HepG2 (cell line): ENCODE results near the gene STAMBPL1. TPM values are rescaled to one million over a fixed set of nuclear protein-coding genes. Genes with fewer than 3 reads are reported as not detected.

Experiments used
- DNMT3B ChIP-seq: conservative IDR thresholded peaks from 2 replicates; pipeline ENCODE4 v1.6.1; 2016; ENCODE audit warnings: missing biosample characterization, control low read depth
- MAFK ChIP-seq, 2 experiments: IDR thresholded peaks in 1 of 2; conservative IDR thresholded peaks in 1 of 2; 2 replicates each; pipeline ENCODE4 v1.6.1; 2011; ENCODE audit warnings: improper control_type of control experiment in 2 of 2, low read length in 2 of 2
- MEF2D ChIP-seq: sonication (generic); formaldehyde crosslinking; IDR thresholded peaks from 2 replicates; pipeline ENCODE4 v1.5.1; 2020; ENCODE audit warnings: mild to moderate bottlenecking, missing genetic modification reagents
- RAD51 ChIP-seq: fragments of 450-650 bp; IDR thresholded peaks from 2 replicates; pipeline ENCODE4 v1.6.1; 2016; ENCODE audit warnings: borderline replicate concordance
- ZNF230 ChIP-seq: sonication (generic); formaldehyde crosslinking; IDR thresholded peaks from 2 replicates; pipeline ENCODE4 v1.4.0; 2020; ENCODE audit warnings: mild to moderate bottlenecking, missing genetic modification reagents
- ZNF24 ChIP-seq: fragments of 450-650 bp; IDR thresholded peaks from 2 replicates; pipeline ENCODE4 v1.6.1; 2017; ENCODE audit warnings: antibody characterized with exemption, mild to moderate bottlenecking
- ZNF510 ChIP-seq: sonication (generic); formaldehyde crosslinking; IDR thresholded peaks from 2 replicates; pipeline ENCODE4 v1.4.0; 2020; ENCODE audit warnings: low read depth, mild to moderate bottlenecking, missing genetic modification reagents
- ZNF615 ChIP-seq: sonication (generic); formaldehyde crosslinking; IDR thresholded peaks from 2 replicates; pipeline ENCODE4 v1.5.0; 2020; ENCODE audit warnings: mild to moderate bottlenecking, missing genetic modification reagents, borderline replicate concordance
- polyA plus RNA-seq, 8 experiments: library from polyadenylated mRNA; depleted of rRNA in 3 of 8; stranded (reverse) in 7 of 8; unstranded in 1 of 8; fragments of >200 nt; fragmentation: Illumina TruSeq in 4 of 8; extraction: Trizol in 4 of 8; gene quantifications; 2 replicates each; pipeline versions ENCODE4 v1.2.1 to v1.2.3, GENCODE V29; 2011 to 2016; ENCODE audit warnings: low read depth in 4 of 8, missing spikeins in 1 of 8, mixed read lengths in 1 of 8; ENCODE audit not compliant: insufficient read depth in 1 of 8
- total RNA-seq, 5 experiments: library from RNA; depleted of rRNA; stranded (reverse); fragments of >200 nt; fragmentation: Illumina TruSeq; extraction: Trizol; gene quantifications; 2 replicates each; pipeline ENCODE4 v1.2.3, GENCODE V29; 2016; ENCODE audit warnings: low read depth in 1 of 5
- TF ChIP-seq, protein P1 (sequence below): sonication (generic); formaldehyde crosslinking; IDR thresholded peaks from 2 replicates; pipeline ENCODE4 v1.4.0; 2020; ENCODE audit warnings: missing genetic modification reagents, borderline replicate concordance
- TF ChIP-seq, protein P2 (sequence below): sonication (generic); formaldehyde crosslinking; IDR thresholded peaks from 2 replicates; pipeline ENCODE4 v1.4.0; 2020; ENCODE audit warnings: missing genetic modification reagents
- TF ChIP-seq, protein P3 (sequence below), 2 experiments: sonication (generic) in 1 of 2; formaldehyde crosslinking in 1 of 2; IDR thresholded peaks; 2 replicates each; pipeline versions ENCODE4 v1.4.0 to v1.6.1; 2016 to 2020; ENCODE audit warnings: borderline replicate concordance in 1 of 2, low read depth in 1 of 2, mild to moderate bottlenecking in 1 of 2, missing genetic modification reagents in 1 of 2
- TF ChIP-seq, protein P4 (sequence below): IDR thresholded peaks from 2 replicates; pipeline ENCODE4 v1.6.1; 2012; ENCODE audit warnings: low read length, improper control_type of control experiment

Gene STAMBPL1
- total and polyA plus RNA-seq, 2 of the 13 experiments (the other 11 are each of a cell fraction or from before 2014, with no cell fraction given): 1.4 to 1.5 TPM

DNA sequence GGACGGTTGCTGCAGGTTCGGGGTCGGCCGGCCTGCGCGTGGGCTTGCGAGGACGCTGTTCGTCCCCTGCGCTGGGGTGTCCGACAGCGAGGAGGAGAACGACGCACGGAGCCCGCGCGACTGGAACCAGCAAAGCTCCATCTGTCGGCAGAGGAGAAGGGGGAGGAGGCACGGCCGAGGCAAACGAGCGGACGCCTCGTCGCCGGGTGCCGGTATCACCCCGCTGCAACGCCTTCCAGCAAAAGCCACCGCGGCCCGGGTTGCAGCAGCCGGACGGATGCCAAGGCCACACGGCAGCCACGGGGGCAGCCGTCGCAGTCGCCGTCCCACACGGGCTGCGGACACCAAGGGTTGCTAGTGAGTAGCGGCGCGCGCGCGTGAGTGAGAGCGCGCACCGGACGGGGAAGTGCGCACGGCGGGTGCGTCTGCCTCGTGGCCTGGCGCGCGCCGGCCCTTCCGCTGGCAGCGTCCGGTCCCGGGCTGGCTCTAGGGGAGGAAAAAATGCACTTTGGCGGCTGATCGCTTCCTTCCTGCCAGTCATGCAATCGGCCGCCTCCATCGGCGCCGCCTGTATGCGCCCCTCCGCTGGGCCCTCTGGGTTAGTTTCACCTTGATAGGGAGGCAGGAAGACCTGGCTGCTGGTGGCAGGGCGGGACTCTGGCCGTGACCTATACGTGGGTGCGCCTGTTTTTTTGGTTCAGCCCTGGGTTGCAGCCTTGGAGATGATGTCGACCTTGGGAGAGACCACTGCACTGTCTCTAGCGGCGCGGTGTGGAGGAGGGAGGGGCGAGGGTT, 434 bp downstream of the STAMBPL1 start (continued):
- TF ChIP-seq MAFK (conservative IDR thresholded peaks at IDR 0.05 in 1 of 2, IDR thresholded peaks at IDR 0.05 in 1 of 2; ENCODE audit: low read length in 2 of 2) (no peak), ZNF615 (CRISPR knock-in tag) (no peak), DNMT3B (CRISPR knock-in tag) (no peak), RAD51 (no peak), ZNF24 (no peak), MEF2D (CRISPR knock-in tag) (no peak; the same call in 1 of the 2 replicates), ZNF230 (peak; percentile 36; the same call in 1 of the 2 replicates), ZNF510 (CRISPR knock-in tag) (no peak)
- TF ChIP-seq, protein P1, sequence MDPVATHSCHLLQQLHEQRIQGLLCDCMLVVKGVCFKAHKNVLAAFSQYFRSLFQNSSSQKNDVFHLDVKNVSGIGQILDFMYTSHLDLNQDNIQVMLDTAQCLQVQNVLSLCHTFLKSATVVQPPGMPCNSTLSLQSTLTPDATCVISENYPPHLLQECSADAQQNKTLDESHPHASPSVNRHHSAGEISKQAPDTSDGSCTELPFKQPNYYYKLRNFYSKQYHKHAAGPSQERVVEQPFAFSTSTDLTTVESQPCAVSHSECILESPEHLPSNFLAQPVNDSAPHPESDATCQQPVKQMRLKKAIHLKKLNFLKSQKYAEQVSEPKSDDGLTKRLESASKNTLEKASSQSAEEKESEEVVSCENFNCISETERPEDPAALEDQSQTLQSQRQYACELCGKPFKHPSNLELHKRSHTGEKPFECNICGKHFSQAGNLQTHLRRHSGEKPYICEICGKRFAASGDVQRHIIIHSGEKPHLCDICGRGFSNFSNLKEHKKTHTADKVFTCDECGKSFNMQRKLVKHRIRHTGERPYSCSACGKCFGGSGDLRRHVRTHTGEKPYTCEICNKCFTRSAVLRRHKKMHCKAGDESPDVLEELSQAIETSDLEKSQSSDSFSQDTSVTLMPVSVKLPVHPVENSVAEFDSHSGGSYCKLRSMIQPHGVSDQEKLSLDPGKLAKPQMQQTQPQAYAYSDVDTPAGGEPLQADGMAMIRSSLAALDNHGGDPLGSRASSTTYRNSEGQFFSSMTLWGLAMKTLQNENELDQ (CRISPR knock-in tag): no peak
- TF ChIP-seq, protein P2, sequence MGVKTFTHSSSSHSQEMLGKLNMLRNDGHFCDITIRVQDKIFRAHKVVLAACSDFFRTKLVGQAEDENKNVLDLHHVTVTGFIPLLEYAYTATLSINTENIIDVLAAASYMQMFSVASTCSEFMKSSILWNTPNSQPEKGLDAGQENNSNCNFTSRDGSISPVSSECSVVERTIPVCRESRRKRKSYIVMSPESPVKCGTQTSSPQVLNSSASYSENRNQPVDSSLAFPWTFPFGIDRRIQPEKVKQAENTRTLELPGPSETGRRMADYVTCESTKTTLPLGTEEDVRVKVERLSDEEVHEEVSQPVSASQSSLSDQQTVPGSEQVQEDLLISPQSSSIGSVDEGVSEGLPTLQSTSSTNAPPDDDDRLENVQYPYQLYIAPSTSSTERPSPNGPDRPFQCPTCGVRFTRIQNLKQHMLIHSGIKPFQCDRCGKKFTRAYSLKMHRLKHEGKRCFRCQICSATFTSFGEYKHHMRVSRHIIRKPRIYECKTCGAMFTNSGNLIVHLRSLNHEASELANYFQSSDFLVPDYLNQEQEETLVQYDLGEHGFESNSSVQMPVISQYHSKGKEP: peak; percentile 29; the same call in 1 of the 2 replicates
- TF ChIP-seq, protein P3, sequence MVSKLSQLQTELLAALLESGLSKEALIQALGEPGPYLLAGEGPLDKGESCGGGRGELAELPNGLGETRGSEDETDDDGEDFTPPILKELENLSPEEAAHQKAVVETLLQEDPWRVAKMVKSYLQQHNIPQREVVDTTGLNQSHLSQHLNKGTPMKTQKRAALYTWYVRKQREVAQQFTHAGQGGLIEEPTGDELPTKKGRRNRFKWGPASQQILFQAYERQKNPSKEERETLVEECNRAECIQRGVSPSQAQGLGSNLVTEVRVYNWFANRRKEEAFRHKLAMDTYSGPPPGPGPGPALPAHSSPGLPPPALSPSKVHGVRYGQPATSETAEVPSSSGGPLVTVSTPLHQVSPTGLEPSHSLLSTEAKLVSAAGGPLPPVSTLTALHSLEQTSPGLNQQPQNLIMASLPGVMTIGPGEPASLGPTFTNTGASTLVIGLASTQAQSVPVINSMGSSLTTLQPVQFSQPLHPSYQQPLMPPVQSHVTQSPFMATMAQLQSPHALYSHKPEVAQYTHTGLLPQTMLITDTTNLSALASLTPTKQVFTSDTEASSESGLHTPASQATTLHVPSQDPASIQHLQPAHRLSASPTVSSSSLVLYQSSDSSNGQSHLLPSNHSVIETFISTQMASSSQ (IDR thresholded peaks at IDR 0.05; ENCODE audit: low read depth): no peak
- TF ChIP-seq, protein P3 (CRISPR knock-in tag; IDR thresholded peaks at IDR 0.05; ENCODE audit: borderline replicate concordance): no peak; the same call in 1 of the 2 replicates
- TF ChIP-seq, protein P4, sequence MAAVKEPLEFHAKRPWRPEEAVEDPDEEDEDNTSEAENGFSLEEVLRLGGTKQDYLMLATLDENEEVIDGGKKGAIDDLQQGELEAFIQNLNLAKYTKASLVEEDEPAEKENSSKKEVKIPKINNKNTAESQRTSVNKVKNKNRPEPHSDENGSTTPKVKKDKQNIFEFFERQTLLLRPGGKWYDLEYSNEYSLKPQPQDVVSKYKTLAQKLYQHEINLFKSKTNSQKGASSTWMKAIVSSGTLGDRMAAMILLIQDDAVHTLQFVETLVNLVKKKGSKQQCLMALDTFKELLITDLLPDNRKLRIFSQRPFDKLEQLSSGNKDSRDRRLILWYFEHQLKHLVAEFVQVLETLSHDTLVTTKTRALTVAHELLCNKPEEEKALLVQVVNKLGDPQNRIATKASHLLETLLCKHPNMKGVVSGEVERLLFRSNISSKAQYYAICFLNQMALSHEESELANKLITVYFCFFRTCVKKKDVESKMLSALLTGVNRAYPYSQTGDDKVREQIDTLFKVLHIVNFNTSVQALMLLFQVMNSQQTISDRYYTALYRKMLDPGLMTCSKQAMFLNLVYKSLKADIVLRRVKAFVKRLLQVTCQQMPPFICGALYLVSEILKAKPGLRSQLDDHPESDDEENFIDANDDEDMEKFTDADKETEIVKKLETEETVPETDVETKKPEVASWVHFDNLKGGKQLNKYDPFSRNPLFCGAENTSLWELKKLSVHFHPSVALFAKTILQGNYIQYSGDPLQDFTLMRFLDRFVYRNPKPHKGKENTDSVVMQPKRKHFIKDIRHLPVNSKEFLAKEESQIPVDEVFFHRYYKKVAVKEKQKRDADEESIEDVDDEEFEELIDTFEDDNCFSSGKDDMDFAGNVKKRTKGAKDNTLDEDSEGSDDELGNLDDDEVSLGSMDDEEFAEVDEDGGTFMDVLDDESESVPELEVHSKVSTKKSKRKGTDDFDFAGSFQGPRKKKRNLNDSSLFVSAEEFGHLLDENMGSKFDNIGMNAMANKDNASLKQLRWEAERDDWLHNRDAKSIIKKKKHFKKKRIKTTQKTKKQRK: no peak
